ENCODE results near the gene TCHP.

DNA sequence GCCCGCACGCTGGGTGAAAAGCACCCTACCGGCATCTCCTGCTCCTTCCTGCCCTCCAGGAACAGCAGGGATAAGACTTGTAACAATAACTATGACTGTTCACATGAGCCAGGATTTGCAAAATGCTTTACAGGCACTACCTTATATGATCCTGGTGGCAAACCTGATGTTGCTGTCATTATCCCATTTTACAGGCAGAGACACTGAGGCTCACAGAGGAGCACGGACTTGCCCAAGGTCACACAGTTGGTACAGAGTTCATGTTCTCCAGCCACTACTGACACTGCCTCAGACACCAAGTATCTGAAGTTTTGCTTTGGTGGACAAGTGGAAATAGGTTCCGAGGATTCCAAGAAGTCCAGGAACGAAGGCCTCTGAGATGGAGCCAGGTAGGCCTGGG, 42.4 kb upstream of the TCHP start:
- TF ChIP-seq, protein P1, sequence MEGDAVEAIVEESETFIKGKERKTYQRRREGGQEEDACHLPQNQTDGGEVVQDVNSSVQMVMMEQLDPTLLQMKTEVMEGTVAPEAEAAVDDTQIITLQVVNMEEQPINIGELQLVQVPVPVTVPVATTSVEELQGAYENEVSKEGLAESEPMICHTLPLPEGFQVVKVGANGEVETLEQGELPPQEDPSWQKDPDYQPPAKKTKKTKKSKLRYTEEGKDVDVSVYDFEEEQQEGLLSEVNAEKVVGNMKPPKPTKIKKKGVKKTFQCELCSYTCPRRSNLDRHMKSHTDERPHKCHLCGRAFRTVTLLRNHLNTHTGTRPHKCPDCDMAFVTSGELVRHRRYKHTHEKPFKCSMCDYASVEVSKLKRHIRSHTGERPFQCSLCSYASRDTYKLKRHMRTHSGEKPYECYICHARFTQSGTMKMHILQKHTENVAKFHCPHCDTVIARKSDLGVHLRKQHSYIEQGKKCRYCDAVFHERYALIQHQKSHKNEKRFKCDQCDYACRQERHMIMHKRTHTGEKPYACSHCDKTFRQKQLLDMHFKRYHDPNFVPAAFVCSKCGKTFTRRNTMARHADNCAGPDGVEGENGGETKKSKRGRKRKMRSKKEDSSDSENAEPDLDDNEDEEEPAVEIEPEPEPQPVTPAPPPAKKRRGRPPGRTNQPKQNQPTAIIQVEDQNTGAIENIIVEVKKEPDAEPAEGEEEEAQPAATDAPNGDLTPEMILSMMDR (IDR thresholded peaks at IDR 0.05) = no peak
- no peak for TF ChIP-seq POLR2A (IDR thresholded peaks at IDR 0.05)
